Bronchial epithelial cell (primary cell): ENCODE results near the gene TNRC18. TPM values are rescaled to one million over a fixed set of nuclear protein-coding genes. Genes with fewer than 3 reads are reported as not detected.
"Not testable (repeated sequence)": the region's sequence is repeated elsewhere in the genome, so short reads cannot be mapped to it uniquely, and the experiment has no call there.

Experiments
- DNase-seq: peaks from one replicate; pipeline ENCODE4 v3.0.0-alpha.2; 2010; ENCODE audit warnings: low read depth
- FAIRE-seq: peaks from 2 replicates; lab custom pipeline; 2011; peaks lifted over from hg19 to GRCh38; lab: Jason Lieb, UNC
- H3K27me3 ChIP-seq: 2 replicates; pipeline ENCODE4 v1.5.1; 2011; ENCODE audit warnings: low read length; ENCODE audit not compliant: control insufficient read depth, insufficient read depth
- H3K36me3 ChIP-seq: 2 replicates; pipeline ENCODE4 v1.5.1; 2011; ENCODE audit warnings: low read length; ENCODE audit not compliant: control insufficient read depth, insufficient read depth
- H3K4me3 ChIP-seq: 2 replicates; pipeline ENCODE4 v1.5.1; 2011; ENCODE audit warnings: mild to moderate bottlenecking, low read depth, low read length, control low read depth
- CTCF ChIP-seq: IDR thresholded peaks from 2 replicates; pipeline ENCODE4 v1.5.1; 2011; ENCODE audit warnings: mild to moderate bottlenecking, moderate library complexity, low read length, control low read depth, inconsistent platforms; ENCODE audit not compliant: insufficient read depth, severe bottlenecking
- total RNA-seq: library from RNA; depleted of rRNA; stranded (reverse); fragments of >200 nt; gene quantifications from 2 replicates; pipeline ENCODE4 v1.2.1, GENCODE V29; 2014

Gene TNRC18
- total RNA-seq, 1 donor from 2014 or later = 29.0 TPM

- FAIRE-seq = no peak
- peaks cover 32% of the 10 kb centered on the region for H3K36me3 ChIP-seq
- no peaks in the 10 kb centered on the region for H3K27me3 ChIP-seq
- no peak for DNase-seq
- H3K4me3 ChIP-seq = no peak overlapping the region
- TF ChIP-seq CTCF = no peak
These were observed 100.8 kb downstream of the TNRC18 start for GRCh38 chr7:5322621-5323410.

GRCh38 chr7:5320802-5321396, 102.7 kb downstream of the TNRC18 start:
- H3K36me3 ChIP-seq = peaks cover 32% of the 10 kb centered on the region

GRCh38 chr7:5320391-5320790, 103.2 kb downstream of the TNRC18 start:
- H3K4me3 ChIP-seq = no peak overlapping the region
- TF ChIP-seq CTCF = no peak
- DNase-seq (no peak), FAIRE-seq (no peak)
- peaks cover 35% of the 10 kb centered on the region for H3K36me3 ChIP-seq
- H3K27me3 ChIP-seq = no peaks in the 10 kb centered on the region

More at GRCh38 chr7:5320802-5321396, 102.7 kb downstream of the TNRC18 start:
- H3K27me3 ChIP-seq = no peaks in the 10 kb centered on the region
- no peak for TF ChIP-seq CTCF
- FAIRE-seq (no peak), DNase-seq (no peak)
- no peak overlapping the region for H3K4me3 ChIP-seq

GRCh38 chr7:5318613-5319012, 105.0 kb downstream of the TNRC18 start:
- not testable (repeated sequence) for DNase-seq, H3K27me3 ChIP-seq, FAIRE-seq, H3K4me3 ChIP-seq
- peaks cover 30% of the 10 kb centered on the region for H3K36me3 ChIP-seq

- no peak for DNase-seq
These were observed 107.9 kb downstream of the TNRC18 start for GRCh38 chr7:5315761-5316160.

More at GRCh38 chr7:5315761-5316160, 107.9 kb downstream of the TNRC18 start:
- Histone ChIP-seq H3K27me3 (no peaks in the 10 kb centered on the region), H3K4me3 (no peak overlapping the region), H3K36me3 (peaks cover 24% of the 10 kb centered on the region)
- FAIRE-seq = no peak
- TF ChIP-seq CTCF = no peak
